ENCODE data around the gene KCNK15.

KCNK15 gene

DNA sequence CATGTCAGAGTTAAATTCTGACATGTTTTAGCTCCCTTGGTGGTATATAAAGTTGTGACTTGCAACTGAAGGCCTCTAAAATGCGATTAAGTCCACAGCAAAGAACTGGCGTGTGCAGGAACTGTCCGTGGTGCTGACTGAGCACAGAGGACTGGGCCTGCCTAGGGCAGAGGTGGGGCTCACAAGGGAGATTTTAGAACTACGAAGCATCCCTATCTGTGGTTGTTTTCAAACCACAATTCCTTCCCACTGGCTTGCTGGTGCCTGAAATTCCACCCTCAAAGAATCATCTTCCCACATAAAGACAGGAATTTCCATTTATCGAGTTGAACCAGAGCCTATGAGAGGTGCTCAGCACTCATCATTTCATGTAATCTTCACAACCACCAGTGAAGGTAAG lies 34.6 kb downstream of the KCNK15 start:
- TF ChIP-seq, protein P1, sequence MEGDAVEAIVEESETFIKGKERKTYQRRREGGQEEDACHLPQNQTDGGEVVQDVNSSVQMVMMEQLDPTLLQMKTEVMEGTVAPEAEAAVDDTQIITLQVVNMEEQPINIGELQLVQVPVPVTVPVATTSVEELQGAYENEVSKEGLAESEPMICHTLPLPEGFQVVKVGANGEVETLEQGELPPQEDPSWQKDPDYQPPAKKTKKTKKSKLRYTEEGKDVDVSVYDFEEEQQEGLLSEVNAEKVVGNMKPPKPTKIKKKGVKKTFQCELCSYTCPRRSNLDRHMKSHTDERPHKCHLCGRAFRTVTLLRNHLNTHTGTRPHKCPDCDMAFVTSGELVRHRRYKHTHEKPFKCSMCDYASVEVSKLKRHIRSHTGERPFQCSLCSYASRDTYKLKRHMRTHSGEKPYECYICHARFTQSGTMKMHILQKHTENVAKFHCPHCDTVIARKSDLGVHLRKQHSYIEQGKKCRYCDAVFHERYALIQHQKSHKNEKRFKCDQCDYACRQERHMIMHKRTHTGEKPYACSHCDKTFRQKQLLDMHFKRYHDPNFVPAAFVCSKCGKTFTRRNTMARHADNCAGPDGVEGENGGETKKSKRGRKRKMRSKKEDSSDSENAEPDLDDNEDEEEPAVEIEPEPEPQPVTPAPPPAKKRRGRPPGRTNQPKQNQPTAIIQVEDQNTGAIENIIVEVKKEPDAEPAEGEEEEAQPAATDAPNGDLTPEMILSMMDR (IDR thresholded peaks at IDR 0.05), result no peak

GRCh38 chr20:44781118-44781517 lies 35.5 kb downstream of the KCNK15 start:
- TF ChIP-seq, protein P1 (IDR thresholded peaks at IDR 0.05), result no peak

GRCh38 chr20:44781791-44782190 lies 36.1 kb downstream of the KCNK15 start:
- TF ChIP-seq, protein P1 (IDR thresholded peaks at IDR 0.05), result no peak

DNA sequence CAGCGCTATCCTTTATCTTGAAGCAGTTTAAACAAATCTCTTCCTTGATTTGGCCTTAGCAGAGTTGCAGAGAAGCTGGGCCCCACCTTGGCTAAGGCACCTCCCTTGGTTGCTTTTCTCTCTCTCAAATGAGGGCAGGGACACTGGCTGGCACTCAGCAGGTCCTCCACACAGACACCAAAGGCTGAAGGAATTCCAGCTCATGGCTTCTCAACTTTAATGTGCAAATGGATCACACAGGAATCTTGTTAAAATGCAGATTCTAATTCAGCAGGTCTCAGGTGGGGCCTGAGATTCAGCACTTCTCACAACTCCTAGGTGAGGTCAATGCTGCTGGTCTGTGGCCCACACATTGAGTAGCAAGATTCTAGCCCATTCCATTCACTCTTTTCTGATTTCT lies 39.0 kb downstream of the KCNK15 start:
- TF ChIP-seq, protein P1 (IDR thresholded peaks at IDR 0.05), result no peak

GRCh38 chr20:44785768-44786167 lies 40.1 kb downstream of the KCNK15 start:
- TF ChIP-seq, protein P1 (IDR thresholded peaks at IDR 0.05), result no peak

- TF ChIP-seq, protein P1 (IDR thresholded peaks at IDR 0.05), result no peak
Observed at GRCh38 chr20:44787299-44787698, 41.6 kb downstream of the KCNK15 start.

GRCh38 chr20:44788706-44789456 lies 43.2 kb downstream of the KCNK15 start:
- TF ChIP-seq, protein P1 (IDR thresholded peaks at IDR 0.05), result no peak

Data from LNCAP (cell line).